ENCODE measurements around the gene BID.

Gene BID

DNA sequence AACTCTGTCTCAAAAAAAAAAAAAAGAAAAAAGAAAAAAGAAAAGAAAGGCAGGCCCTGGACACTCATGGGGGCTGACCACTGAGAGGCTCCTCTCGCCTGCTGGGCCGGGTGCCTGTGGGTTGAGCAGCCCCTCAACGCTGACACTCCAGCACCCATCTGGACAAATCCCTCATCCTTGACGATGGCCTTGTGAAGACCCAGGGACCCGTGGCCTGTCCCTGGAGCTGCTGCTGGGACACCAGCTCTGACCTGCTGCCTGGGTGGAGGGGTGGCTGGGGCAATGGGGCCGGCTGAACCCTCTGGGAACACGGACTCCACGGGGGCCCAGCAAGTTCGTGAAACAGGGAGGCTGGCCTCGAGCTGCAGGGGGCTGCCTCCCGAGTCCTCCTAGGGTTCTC, 10.5 kb upstream of the BID start:
- no peaks in the 10 kb centered on the region for H3K79me2 ChIP-seq (ENCODE audit: insufficient read depth, low read length)
- no peaks in the 10 kb centered on the region for H4K20me1 ChIP-seq (ENCODE audit: insufficient read depth, low read length)
- no peak overlapping the region for H3K4me3 ChIP-seq (ENCODE audit: low read depth, low read length, poor library complexity, severe bottlenecking)
- no peak overlapping the region for H3K9ac ChIP-seq (ENCODE audit: low read length)
- H3K36me3 ChIP-seq (ENCODE audit: insufficient read depth, low read length), result no peaks in the 10 kb centered on the region
- no peak overlapping the region for H2AFZ ChIP-seq (ENCODE audit: low read length)
- no peaks in the 10 kb centered on the region for H3K27me3 ChIP-seq (ENCODE audit: insufficient read depth, low read length)
- no peaks in the 10 kb centered on the region for H3K9me3 ChIP-seq (ENCODE audit: low read length)
- peaks cover 26% of the 10 kb centered on the region for H3K4me1 ChIP-seq (ENCODE audit: insufficient read depth, low read length, severe bottlenecking)
- no peaks in the 10 kb centered on the region for H3F3A ChIP-seq (ENCODE audit: insufficient read depth, low read length)
- H3K27ac ChIP-seq (ENCODE audit: low read depth, low read length, poor library complexity, severe bottlenecking), result no peak overlapping the region
- TF ChIP-seq, protein P1, sequence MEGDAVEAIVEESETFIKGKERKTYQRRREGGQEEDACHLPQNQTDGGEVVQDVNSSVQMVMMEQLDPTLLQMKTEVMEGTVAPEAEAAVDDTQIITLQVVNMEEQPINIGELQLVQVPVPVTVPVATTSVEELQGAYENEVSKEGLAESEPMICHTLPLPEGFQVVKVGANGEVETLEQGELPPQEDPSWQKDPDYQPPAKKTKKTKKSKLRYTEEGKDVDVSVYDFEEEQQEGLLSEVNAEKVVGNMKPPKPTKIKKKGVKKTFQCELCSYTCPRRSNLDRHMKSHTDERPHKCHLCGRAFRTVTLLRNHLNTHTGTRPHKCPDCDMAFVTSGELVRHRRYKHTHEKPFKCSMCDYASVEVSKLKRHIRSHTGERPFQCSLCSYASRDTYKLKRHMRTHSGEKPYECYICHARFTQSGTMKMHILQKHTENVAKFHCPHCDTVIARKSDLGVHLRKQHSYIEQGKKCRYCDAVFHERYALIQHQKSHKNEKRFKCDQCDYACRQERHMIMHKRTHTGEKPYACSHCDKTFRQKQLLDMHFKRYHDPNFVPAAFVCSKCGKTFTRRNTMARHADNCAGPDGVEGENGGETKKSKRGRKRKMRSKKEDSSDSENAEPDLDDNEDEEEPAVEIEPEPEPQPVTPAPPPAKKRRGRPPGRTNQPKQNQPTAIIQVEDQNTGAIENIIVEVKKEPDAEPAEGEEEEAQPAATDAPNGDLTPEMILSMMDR (IDR thresholded peaks at IDR 0.05; ENCODE audit: low read length), result no peak
- no peak for TF ChIP-seq EZH2 (IDR thresholded peaks at IDR 0.05; ENCODE audit: borderline replicate concordance, low read length)
- H3K9me2 ChIP-seq (ENCODE audit: low read depth, low read length), result no peaks in the 10 kb centered on the region
- no peak overlapping the region for H3K4me2 ChIP-seq (ENCODE audit: low read length)

DNA sequence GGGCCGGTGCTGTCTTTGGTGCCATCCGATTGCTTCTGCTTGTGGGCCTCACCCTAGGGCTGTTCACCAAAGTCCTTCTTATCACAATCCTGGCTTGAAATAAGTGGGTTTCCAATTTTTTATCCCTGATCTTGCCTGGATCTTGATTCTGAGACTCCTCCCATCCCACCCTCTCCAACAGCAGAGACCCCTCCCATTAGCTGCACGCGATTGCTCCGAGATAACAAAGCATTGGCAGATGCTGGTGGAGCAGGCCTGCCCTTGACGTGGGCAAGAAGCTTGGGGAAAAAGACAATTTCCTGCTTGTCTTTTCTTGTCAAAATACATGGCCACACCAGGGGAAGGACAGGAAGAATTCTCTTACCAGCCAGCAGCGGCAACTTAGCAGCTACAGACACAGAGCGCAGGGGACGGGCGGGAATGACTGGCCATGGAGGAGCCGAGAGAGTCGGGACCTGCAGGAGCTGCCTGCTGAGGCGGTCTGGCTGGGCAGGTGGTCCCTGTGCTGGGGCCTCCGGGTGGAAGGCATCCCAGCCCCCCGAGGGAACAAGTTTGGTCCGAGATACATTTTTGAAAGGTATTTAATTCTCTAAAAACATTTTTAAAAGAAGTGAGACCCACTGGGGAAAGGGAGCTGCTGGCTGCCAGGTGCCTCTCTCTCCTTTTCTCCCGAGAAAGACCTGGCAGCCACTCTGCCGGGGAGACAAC, 9.7 kb upstream of the BID start:
- H3K4me3 ChIP-seq (ENCODE audit: low read depth, low read length, poor library complexity, severe bottlenecking), result no peak overlapping the region
- no peak overlapping the region for H3K9ac ChIP-seq (ENCODE audit: low read length)
- TF ChIP-seq, protein P1 (IDR thresholded peaks at IDR 0.05; ENCODE audit: low read length), result no peak
- TF ChIP-seq EZH2 (IDR thresholded peaks at IDR 0.05; ENCODE audit: borderline replicate concordance, low read length), result no peak
- no peak overlapping the region for H3K4me2 ChIP-seq (ENCODE audit: low read length)
- no peaks in the 10 kb centered on the region for H3K9me3 ChIP-seq (ENCODE audit: low read length)
- no peak overlapping the region for H2AFZ ChIP-seq (ENCODE audit: low read length)
- H3K27me3 ChIP-seq (ENCODE audit: insufficient read depth, low read length), result no peaks in the 10 kb centered on the region
- H4K20me1 ChIP-seq (ENCODE audit: insufficient read depth, low read length), result no peaks in the 10 kb centered on the region
- H3K9me2 ChIP-seq (ENCODE audit: low read depth, low read length), result no peaks in the 10 kb centered on the region
- peaks cover 35% of the 10 kb centered on the region for H3K4me1 ChIP-seq (ENCODE audit: insufficient read depth, low read length, severe bottlenecking)
- no peaks in the 10 kb centered on the region for H3K36me3 ChIP-seq (ENCODE audit: insufficient read depth, low read length)
- H3F3A ChIP-seq (ENCODE audit: insufficient read depth, low read length), result no peaks in the 10 kb centered on the region
- no peaks in the 10 kb centered on the region for H3K79me2 ChIP-seq (ENCODE audit: insufficient read depth, low read length)
- no peak overlapping the region for H3K27ac ChIP-seq (ENCODE audit: low read depth, low read length, poor library complexity, severe bottlenecking)

DNA sequence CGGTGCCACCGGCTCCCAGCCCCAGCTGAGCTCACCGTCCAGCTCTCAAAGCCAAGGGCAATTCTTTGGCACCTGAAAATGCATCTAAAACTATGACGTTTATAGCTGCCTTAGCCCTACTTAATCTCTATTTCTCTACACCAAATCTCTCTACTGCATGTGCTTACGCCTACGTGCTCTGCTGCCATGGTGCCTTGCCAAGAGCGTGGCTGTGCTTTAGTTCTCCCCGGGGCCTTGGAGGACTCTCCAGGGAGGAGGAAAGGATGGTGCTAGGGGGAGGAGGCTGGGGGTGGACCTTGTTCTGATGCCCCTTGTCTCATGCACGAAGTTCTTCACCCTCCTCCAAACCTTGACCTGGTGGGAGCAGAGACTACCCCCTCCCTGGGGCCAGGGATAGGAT, 9.0 kb upstream of the BID start:
- no peak overlapping the region for H3K4me2 ChIP-seq (ENCODE audit: low read length)
- H3K9me2 ChIP-seq (ENCODE audit: low read depth, low read length), result no peaks in the 10 kb centered on the region
- H3K27me3 ChIP-seq (ENCODE audit: insufficient read depth, low read length), result no peaks in the 10 kb centered on the region
- peaks cover 41% of the 10 kb centered on the region for H3K4me1 ChIP-seq (ENCODE audit: insufficient read depth, low read length, severe bottlenecking)
- H3K9me3 ChIP-seq (ENCODE audit: low read length), result no peaks in the 10 kb centered on the region
- H3K4me3 ChIP-seq (ENCODE audit: low read depth, low read length, poor library complexity, severe bottlenecking), result no peak overlapping the region
- H3K36me3 ChIP-seq (ENCODE audit: insufficient read depth, low read length), result no peaks in the 10 kb centered on the region
- no peak overlapping the region for H2AFZ ChIP-seq (ENCODE audit: low read length)
- H3K79me2 ChIP-seq (ENCODE audit: insufficient read depth, low read length), result no peaks in the 10 kb centered on the region
- no peaks in the 10 kb centered on the region for H4K20me1 ChIP-seq (ENCODE audit: insufficient read depth, low read length)
- H3K27ac ChIP-seq (ENCODE audit: low read depth, low read length, poor library complexity, severe bottlenecking), result no peak overlapping the region
- no peaks in the 10 kb centered on the region for H3F3A ChIP-seq (ENCODE audit: insufficient read depth, low read length)
- TF ChIP-seq, protein P1 (IDR thresholded peaks at IDR 0.05; ENCODE audit: low read length), result no peak
- no peak for TF ChIP-seq EZH2 (IDR thresholded peaks at IDR 0.05; ENCODE audit: borderline replicate concordance, low read length)
- no peak overlapping the region for H3K9ac ChIP-seq (ENCODE audit: low read length)
